NCI-H69 (cell line): ENCODE data around the gene GGPS1.
A peak's percentile ranks its signal among the peaks of the same experiment; 100 is the strongest.
"Not testable (repeated sequence)": the region's sequence is repeated elsewhere in the genome, so short reads cannot be mapped to it uniquely, and the experiment has no call there.

Experiments
- DNase-seq: peaks from one replicate; lab custom pipeline; 2025; lab: John Stamatoyannopoulos, UW

Gene GGPS1

GRCh38 chr1:235328271-235329138 lies at the start of gene GGPS1:
Gene GGPS1 (plus strand): TSS chr1:235328570. CDS start chr1:235335265, 6,695 bp downstream.
- DNase-seq, result peak; percentile 99

- no peak for DNase-seq
These were observed 49.5 kb upstream of the GGPS1 start for GRCh38 chr1:235278915-235279292.

GRCh38 chr1:235279694-235280093 lies 48.7 kb upstream of the GGPS1 start:
- no peak for DNase-seq

DNA sequence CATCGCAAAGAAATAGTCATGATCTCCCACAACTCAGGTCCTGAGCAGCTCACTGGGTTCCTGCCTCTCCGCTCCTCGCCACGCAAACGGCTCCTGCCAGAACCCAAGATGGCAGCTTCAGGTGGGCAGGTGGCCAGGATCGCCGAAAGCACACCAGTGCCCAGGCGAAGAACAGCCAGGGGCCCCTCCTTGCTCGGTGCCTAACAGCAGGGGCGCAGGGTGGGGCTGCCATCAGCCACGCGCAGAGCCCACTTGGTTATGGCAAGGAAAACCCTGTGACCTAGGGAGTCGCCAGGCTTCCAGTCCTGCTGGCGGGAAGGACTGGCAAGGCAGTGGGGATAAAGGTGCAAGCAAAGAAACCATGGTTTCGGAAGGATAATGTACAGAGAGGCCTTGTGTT lies 47.9 kb upstream of the GGPS1 start:
- no peak for DNase-seq

DNA sequence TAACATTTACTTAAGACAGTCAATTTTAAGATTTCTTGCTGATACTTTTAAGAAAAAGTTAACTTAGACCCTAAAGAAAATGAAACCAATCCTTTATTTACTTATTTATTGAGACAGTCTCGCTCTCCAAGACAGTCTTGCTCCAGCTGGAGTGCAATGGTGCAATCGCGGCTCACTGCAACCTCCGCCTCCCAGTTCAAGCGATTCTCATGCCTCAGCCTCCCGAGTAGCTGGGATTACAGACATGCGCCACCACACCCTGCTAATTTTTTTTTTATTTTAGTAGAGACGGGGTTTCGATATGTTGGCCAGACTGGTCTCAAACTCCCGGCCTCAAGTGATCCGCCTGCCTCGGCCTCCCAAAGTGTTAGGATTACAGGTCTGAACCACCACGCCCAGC lies 44.7 kb upstream of the GGPS1 start:
- not testable (repeated sequence) for DNase-seq

- no peak for DNase-seq
These were observed 44.1 kb upstream of the GGPS1 start for GRCh38 chr1:235284231-235284769.

DNA sequence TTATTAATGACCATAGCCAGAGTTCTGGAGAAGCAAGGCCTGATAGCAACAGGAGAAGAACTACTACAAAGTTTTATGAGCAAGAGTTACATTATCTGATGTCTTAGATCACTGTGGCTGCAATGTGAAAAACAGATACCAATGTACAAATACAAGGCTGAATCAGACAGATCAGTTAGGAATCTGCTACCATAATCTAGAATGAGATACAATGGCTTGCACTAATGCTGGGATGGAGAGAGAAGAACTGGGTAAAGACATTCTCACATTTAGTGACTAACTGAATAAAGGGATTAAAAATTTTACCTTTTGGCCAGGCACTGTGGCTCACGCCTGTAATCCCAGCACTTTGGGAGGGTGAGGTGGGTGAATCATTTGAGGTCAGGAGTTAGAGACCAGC lies 41.7 kb upstream of the GGPS1 start:
- DNase-seq, result no peak

DNA sequence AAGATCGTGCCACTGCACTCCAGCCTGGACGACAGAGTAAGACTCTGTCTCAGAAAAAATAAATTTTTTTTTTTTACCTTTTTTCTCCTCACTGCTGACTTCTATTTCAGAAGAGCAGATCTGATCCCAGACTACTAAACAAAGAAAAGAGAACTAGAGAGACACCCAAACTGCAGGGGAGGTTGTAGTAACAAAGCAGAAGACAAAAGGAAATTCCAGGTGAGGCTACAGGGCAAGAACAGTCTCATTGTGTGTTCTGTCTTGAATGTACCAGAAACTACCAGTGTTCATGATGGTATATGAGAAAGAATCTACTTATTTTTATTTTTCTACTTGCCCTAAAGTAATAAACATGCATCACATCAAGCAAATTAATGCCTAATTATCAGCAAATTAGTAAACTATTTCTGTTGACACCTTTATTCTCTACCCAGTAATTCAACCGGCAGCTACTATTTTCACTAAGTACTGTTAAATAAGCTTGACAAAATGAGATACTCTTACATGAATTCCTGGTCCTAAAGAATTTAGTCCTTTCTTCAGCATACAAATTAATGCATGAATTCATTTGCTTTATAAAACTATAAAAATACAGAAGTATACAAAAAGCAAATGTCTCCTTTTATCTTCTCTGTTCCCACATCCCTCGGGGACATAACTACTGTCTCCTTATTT lies 41.0 kb upstream of the GGPS1 start:
- no peak for DNase-seq

GRCh38 chr1:235289859-235290739 lies 38.3 kb upstream of the GGPS1 start:
- no peak for DNase-seq

GRCh38 chr1:235290740-235291502 lies 37.4 kb upstream of the GGPS1 start:
- DNase-seq, result peak; percentile 62

DNA sequence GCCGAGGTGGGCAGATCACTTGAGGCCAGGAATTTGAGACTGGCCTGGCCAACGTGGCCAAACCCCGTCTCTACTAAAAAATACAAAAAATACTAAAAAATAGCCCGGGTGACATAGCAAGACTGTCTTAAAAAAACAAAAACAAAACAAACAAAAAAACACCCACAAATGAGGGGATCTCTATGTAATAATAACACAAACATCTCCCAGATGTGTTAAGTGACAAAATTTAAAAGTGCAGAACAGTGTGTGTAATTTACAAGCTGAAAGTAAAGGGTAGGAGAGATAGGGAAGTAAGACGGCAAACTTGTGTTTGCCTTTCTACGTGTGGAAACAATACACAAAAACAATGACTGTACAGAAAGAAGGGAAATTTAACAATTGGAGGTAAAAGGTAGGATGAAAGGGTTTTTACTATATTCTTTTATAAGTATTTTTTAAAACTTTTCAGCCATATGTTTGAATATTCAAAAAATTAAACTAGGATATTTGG lies 36.7 kb upstream of the GGPS1 start:
- no peak for DNase-seq

DNA sequence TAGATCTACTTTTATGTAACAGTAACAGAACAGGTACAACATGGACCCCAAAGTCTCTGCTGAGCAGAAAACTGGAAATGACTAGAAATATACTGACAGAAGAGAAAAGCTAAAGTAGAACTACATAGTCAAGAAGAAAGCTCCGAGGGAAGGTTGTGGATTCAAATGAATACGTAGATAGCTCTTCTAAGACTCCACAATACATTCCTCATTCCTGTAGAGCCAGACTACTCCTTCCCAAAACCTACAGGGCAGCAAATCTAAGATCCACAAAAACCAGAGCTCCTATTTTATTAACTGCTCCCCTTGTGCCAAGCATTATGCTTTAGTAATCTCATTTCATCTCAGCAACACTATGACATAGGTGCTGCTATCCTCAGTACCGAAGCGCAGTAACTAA lies 35.6 kb upstream of the GGPS1 start:
- no peak for DNase-seq

DNA sequence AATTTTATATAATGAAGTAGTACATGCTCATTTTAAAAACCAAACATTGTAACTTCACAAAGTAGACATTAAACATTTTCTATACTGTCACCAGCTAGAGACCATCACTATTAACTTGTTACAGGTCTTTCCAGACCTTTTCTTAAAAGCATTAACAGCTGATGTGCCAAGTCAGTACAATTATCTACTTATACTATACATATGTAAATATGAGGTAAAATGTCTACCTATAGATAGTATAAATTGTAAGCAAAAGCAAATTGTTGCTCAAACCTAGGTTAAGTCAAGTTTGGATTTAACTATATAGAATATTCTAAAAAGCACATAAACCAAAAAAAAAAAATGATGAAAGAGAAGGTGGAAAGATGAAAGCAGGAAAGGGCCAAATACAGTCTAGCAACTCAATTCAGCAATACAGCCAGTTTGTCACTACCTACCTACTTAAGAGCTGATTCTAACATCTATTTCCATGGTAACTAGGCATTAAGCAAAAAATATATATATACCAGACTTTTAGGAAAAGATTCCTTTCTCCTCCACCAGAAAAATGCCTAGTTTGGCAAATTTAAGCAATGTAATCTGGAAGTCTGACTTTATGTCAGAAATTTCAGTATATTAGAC lies 34.9 kb upstream of the GGPS1 start:
- DNase-seq, result no peak

- no peak for DNase-seq
These were observed 32.4 kb upstream of the GGPS1 start for GRCh38 chr1:235295902-235296350.

GRCh38 chr1:235296729-235297128 lies 31.6 kb upstream of the GGPS1 start:
- no peak for DNase-seq

GRCh38 chr1:235297579-235297978 lies 30.8 kb upstream of the GGPS1 start:
- no peak for DNase-seq

- DNase-seq, result peak; percentile 36
These were observed 29.6 kb upstream of the GGPS1 start for GRCh38 chr1:235298758-235299157.

GRCh38 chr1:235299169-235299858 lies 29.1 kb upstream of the GGPS1 start:
- DNase-seq, result no peak

GRCh38 chr1:235302143-235302542 lies 26.2 kb upstream of the GGPS1 start:
- peak; percentile 10 for DNase-seq
